HG02588 (cell line): Measurements from ENCODE around the gene HEG1.
A peak's percentile ranks its signal among the peaks of the same experiment; 100 is the strongest.

Source experiments
- ATAC-seq: cut with Tn5 transposase; IDR thresholded peaks from one replicate; pipeline ENCODE4 v1.9.1; 2021; ENCODE audit warnings: mild to moderate bottlenecking, moderate library complexity; ENCODE audit not compliant: unreplicated experiment

HEG1 gene

GRCh38 chr3:125069968-125070745 is 14.4 kb upstream of the HEG1 start:
- ATAC-seq = no peak

DNA sequence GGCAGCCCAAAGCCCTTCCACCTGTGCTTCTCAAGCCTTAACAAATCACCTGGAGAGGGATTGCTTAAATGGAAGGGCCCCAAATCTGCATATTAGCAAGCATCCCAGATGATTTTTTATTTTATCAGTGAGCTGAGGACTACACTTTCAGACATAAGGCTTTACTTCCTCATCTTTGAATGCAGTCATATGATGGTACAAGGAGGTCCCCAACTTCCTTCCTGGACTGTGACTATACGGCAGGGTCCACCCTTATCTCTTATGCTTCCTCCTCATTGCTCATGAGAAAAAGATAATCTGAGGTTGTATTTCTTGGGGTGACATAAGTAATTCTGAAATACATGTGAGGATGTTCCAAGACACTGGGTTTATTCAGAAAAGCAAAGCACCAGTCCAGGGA is 13.7 kb upstream of the HEG1 start:
- no peak for ATAC-seq

GRCh38 chr3:125068265-125068664 is 12.5 kb upstream of the HEG1 start:
- ATAC-seq = no peak

- no peak for ATAC-seq
These were observed 11.4 kb upstream of the HEG1 start for GRCh38 chr3:125067225-125067624.

DNA sequence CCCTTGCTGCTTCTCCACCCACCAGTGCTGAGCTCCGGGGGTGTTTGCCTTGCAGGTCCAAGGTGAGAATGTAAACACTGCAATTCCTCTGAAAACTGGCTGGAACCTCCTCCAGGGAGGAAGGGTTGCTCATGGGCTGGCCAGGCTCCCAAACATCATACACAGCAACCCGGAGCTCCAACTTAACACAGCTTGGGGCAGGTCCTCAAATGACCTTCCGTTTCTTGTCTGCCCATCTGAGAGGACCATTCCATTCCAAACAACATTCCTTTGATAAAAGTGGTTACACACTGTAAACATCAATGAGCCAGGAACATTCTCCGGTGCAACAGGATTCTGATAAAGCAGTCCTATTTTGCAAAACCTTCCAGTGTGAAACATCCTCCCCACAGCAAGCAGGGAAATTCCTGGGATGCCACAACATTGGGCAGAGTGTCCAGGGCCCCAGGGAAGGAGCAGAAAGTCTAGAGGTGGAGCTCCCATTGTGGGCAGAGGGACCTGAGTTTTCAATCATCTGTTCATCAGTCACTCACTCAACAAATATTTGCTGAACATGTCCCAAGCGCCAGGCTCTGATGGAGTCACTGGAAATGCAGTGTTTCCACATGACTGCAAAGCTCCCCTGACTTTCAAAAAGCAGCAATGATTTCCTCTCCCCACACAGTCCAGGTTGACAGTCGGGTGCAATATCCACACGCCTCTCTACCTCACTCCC is 7.3 kb upstream of the HEG1 start:
- ATAC-seq = no peak

DNA sequence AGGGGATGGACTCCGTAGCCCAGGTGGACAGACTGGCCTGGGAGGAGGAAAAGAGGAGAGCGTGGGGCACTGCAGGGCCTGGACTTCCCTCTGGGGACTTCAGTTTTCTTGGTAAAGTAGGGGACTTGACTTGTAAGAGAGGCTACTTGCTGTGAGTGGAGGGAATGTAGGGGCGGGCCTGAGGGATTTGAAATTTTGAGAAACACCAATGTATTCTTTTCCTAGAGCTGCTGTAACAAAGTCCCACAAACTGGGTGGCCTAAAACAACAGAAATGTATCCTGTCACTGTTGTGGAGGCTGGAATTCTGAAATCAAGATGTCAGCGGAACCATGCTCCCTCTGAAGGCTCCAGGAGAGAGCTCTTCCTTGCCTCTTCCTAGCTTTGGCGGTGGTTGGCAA is 5.8 kb upstream of the HEG1 start:
- no peak for ATAC-seq

DNA sequence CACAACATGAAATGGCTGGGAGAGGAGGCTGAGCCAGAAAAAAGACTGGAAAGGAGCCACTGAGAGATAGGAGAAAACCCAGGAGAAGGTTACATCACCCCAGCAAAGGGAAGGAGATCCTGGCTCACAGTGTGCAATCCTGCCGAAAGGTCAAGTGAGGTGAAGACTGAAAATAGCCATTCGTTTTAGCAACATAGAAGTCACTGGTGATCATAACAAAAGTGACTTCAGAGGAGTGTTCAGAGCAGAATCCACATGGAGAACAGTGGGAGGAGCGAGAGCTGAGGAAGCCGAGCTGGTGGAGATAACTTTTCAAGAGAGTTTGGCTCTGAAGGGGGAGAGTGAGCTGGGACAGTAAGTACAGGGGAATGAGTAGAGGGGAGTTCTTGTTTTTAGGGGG is 5.4 kb upstream of the HEG1 start:
- ATAC-seq = no peak

- no peak for ATAC-seq
These were observed 3.9 kb upstream of the HEG1 start for GRCh38 chr3:125059488-125060245.

DNA sequence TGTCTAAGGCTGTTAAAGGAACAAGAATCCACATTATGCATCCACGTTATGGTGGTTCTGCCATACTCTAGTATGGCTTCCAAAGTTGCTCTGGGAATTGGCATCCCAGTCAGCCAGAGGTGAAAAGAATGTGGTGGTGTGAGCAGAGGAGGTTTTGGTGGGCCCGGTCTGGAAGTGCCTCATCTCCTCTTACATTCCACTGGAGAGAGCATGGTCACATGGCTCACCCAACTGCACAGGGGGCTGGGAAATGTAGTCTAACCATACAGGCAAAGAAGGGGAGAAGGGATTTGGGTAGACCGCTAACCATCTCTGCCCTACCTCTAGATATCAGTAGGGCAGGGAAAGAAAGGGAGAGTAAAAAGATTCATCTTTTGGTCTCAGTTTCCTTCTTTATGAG is 3.2 kb upstream of the HEG1 start:
- no peak for ATAC-seq

DNA sequence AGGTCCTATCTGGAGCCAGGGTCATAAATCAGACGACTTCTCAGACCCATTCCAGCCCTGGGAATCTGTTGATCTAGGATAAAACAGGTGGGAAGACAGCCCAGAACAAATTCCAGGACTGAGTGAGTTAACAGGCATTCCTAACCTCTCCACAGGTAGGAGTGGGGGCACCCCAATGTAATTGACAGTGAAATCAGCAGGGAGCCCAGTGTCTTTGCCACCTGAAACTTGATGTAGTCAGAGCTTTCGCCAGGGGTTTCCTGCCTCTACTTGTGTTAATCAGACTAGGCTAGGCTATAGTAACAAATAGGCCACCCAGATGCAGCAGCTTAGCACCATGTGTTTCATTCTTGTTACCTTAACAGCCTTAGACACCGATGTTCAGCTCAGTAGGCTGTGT is 2.7 kb upstream of the HEG1 start:
- ATAC-seq = no peak

DNA sequence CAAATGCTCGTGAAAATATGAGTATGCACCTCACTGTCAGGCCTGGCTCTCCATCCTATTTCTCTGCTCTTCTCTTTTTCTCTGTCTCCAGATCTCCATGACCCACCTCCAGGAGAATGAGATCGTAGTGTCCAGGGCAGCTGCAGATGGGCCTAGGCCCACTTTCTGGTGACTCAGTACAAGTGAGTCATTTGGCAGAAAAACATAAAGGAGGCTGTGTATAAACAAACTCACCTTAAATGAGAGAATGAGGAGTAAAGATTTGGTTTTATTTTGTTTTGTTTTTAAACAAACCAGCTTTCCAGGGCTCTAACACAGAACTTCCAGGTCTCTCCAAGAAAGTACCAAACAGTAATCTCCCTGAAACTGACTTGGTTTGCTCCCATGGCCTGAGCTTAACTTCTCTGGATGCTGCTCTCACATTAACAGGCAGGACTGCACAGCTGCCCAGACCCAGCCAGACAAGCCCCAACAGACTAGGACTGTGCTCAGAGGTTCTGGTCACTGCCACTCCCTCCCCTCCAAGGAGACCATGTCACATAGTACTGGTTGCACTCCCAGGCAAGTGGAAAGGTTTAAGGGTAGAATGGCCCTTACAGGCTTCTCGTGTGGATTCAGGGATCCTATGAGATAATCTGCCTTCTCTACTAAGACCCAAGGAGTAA is 1.5 kb upstream of the HEG1 start:
- ATAC-seq = no peak

GRCh38 chr3:125055331-125055912 is 375 bp downstream of the HEG1 start:
- ATAC-seq = peak; percentile 27

DNA sequence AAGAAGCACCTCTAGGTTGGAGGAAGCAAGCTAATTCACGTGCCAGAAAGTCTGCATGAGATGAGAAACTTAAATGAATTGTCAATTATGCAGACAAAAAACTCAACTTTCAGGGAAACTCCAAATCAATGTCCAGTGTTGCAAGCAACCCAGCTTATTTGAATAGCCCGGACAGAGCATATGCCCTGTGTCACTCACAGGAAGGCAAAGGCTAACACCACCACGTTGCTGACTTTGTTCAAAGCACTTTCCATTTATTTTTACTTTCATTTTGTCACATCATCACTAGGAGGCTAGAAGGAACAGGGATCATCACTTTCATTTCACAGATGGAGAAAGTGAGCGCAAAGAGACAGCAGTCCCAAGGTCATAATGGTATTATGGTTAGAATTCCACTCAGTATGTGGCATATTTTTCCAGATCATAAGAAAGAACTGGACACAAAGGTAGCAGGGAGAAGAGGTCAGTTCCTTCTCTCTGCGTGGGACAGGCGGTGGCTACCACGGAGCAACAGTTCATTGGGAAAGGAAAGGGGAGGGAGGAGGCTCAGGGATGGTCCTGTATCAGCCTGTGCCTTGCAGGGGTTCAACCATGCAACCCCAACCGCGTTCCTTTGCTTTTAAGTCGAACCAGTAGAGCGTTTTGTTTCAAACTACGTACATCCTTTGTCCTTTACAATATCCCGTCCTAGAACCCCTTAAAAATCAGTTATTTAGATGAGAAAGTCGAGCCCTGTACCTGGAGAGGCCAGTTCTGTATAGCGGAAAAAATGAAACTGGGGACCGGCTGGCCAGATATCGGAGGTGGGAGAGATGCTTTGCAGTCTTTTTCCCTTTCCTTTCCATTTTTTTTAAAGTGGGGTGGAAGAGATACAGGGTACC is 1.1 kb downstream of the HEG1 start:
- ATAC-seq = no peak

DNA sequence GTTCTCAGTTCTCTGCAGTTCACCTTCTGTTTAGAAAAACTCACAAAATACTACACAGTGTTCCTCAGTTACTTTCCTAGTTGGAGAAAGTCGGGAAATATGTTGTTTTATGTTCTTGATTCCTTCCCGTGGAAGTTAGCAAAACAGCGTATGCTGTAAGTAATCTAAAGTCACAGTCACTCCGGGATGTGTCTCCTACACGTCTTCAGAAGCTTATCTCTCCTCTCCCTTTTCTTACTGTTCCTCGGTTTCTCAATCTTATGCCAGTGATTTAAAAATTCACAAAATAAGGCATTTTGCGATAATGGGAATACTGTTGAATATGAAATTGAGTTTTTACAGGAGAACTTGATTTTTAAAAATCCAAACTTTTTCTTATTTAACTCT is 1.7 kb downstream of the HEG1 start:
- ATAC-seq = no peak

- no peak for ATAC-seq
These were observed 2.5 kb downstream of the HEG1 start for GRCh38 chr3:125053304-125053699.

DNA sequence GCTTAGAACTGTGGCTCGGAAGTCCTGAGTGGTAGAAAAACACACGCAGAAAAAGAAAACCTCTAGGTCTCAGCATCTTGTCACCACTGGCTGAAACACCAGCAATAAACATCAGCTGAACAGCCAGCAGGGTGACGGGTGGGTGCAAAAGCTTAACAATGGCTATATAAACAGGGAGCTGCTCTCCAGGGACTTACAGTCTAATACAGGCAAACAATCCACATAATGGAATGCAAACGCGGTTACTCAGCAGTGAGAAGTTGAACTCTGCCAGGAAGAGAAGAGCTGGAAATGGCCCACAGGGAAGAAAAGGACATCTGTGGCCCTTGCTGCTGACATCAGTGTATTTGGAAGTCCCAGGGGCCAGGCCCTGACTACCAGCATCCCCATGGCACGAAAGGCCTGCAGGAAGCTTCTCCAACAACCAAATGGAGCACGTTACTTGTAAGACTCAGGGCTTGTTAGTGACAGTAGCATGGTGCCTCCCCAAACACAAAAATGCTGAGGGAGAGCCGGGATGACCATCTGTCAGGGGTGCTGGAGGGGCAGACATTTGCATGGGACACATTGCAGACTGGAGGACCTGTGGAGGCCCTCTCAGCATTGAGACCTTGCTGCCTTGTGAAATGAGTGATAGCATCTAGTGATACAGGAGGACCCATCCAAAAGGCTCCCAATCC is 3.0 kb downstream of the HEG1 start:
- ATAC-seq = no peak

GRCh38 chr3:125051715-125052581 is 3.8 kb downstream of the HEG1 start:
- no peak for ATAC-seq

GRCh38 chr3:125051205-125051604 is 4.6 kb downstream of the HEG1 start:
- no peak for ATAC-seq
